NK-92 (cell line): ENCODE data around the gene S1PR2.

ENCODE experiments used
- DNase-seq: peaks from one replicate; lab custom pipeline; 2025; ENCODE audit not compliant: unreplicated experiment; lab: John Stamatoyannopoulos, UW

Gene S1PR2

GRCh38 chr19:10230861-10231611 lies at the start of gene S1PR2:
TSS of gene S1PR2 (minus strand) at chr19:10231331. CDS start at chr19:10224905, 6,426 bp downstream.
- no peak for DNase-seq

DNA sequence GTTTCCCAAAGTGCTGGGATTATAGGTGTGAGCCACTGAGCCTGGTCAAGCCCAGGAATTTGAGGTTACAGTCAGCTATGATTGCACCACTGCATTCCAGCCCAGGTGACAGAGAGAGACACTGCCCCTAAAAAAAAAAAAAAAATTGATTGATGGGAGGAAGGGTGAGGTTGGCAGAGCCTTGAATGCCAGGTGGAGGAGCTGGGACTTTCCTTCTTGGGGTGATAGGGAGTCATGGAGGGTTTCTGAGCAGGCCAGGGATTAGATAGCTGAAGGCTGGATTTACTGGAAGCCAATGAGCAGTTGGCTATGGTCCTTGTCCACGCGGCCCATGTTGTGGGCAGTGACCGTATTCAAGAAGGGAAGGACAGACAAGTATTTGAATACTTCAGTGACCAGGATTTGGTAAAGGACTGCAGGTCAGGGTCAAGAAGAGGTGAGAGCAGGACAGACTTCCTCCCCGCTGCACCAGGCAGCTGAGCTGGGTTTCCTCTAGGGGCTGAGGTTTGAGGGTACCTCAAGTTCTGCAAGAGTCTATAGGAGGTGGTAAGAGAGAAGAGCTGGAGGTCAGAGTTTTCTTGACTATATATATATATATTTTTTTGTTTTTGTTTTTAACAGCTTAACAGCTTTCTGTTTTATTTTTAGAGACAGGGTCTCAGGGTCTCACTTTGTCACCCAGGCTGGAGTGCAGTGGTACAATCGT lies 48.8 kb upstream of the S1PR2 start:
- DNase-seq = no peak

- no peak for DNase-seq
These were observed 47.8 kb upstream of the S1PR2 start for GRCh38 chr19:10278935-10279334.

DNA sequence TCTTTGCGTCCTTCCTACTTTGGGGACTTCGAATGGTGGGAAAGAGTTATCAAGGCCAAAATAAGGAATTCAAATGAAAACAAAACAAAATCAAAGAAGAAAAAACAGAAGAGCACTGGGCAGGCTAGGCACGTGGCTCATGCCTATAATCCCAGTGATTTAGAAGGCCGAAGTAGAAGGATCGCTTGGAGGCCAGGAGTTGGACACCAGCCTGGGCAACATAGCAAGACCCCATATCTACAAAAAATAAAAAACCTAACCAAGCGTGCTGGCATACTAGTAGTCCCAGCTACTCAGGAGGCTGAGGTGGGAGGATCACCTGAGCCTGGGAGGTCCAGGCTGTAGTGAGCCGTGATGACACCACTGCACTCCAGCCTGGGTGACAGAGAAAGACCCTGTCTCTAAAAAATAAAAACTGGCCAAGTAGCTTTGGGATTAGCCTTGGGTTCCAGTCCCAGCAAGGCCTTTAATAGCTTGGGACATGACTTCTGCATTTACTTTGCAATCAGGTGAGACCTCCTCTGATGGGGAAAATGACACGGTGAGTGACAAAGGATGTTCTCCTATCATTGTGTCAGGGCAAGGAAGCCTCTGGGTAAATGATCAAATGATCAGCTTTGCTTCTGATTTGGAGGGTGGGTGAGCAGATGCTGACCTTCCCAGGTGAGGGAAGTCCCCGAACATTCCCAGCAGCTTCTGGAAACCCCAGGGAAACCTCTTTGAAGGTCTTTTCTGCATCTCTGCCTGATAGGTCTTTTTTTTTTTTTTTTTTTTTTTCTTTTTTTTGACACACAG lies 46.9 kb upstream of the S1PR2 start:
- DNase-seq = no peak

DNA sequence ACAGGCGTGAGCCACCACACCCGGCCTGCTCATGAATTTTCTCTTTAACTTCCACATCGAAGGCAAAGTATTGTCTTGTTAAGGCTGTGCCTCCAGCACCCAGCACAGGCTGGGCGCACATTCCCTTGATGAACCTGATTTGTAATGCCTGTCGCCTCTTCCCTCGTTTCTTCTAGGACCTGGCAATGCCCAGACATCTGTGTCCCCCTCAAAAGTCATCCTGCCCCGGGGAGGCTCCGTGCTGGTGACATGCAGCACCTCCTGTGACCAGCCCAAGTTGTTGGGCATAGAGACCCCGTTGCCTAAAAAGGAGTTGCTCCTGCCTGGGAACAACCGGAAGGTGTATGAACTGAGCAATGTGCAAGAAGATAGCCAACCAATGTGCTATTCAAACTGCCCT lies 43.5 kb upstream of the S1PR2 start:
- DNase-seq = no peak

GRCh38 chr19:10271543-10272086 lies 40.5 kb upstream of the S1PR2 start:
- DNase-seq = no peak

DNA sequence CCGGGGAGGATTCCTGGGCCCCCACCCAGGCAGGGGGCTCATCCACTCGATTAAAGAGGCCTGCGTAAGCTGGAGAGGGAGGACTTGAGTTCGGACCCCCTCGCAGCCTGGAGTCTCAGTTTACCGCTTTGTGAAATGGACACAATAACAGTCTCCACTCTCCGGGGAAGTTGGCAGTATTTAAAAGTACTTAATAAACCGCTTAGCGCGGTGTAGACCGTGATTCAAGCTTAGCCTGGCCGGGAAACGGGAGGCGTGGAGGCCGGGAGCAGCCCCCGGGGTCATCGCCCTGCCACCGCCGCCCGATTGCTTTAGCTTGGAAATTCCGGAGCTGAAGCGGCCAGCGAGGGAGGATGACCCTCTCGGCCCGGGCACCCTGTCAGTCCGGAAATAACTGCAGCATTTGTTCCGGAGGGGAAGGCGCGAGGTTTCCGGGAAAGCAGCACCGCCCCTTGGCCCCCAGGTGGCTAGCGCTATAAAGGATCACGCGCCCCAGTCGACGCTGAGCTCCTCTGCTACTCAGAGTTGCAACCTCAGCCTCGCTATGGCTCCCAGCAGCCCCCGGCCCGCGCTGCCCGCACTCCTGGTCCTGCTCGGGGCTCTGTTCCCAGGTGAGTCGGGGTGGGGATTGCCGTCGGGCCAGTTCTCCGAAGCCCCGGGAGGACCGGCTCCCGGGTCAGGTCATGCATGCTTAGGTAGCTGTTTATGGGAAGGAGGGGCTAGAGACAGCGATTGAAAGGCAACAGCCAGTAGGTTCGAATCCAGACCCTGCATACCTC lies 39.7 kb upstream of the S1PR2 start, which contains the start of gene ICAM1:
TSS of gene ICAM1 (plus strand) at position 505 of the 779 bp plus-strand sequence. CDS start at position 545, 40 bp downstream.
- DNase-seq = no peak

GRCh38 chr19:10270180-10270615 lies 39.1 kb upstream of the S1PR2 start:
- DNase-seq = no peak

GRCh38 chr19:10269333-10270179 lies 38.4 kb upstream of the S1PR2 start:
- no peak for DNase-seq

- no peak for DNase-seq
These were observed 36.9 kb upstream of the S1PR2 start for GRCh38 chr19:10268071-10268470.

GRCh38 chr19:10266706-10267105 lies 35.6 kb upstream of the S1PR2 start:
- no peak for DNase-seq

GRCh38 chr19:10262771-10263170 lies 31.6 kb upstream of the S1PR2 start:
- DNase-seq = no peak

DNA sequence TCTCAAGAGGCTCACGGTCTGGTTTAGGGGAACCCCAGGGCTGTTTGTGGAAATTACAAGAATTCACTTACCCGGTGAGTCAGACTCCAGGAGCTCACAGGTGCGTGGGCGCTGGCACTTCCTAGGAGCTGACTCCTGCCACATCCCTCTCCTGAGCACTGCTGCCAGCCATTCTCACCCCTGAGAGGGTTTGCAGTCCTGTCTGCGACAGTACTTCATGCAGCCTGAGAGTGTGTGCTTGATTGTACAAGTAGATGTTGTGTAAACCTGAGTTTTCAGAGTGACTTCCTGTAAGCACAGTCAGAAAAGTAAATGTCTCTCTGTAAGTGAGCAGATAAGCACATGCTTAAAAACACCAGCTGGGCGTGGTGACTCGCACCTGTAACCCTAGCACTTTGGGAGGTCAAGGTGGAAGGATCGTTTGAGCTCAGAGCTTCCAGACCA lies 29.0 kb upstream of the S1PR2 start:
- no peak for DNase-seq

DNA sequence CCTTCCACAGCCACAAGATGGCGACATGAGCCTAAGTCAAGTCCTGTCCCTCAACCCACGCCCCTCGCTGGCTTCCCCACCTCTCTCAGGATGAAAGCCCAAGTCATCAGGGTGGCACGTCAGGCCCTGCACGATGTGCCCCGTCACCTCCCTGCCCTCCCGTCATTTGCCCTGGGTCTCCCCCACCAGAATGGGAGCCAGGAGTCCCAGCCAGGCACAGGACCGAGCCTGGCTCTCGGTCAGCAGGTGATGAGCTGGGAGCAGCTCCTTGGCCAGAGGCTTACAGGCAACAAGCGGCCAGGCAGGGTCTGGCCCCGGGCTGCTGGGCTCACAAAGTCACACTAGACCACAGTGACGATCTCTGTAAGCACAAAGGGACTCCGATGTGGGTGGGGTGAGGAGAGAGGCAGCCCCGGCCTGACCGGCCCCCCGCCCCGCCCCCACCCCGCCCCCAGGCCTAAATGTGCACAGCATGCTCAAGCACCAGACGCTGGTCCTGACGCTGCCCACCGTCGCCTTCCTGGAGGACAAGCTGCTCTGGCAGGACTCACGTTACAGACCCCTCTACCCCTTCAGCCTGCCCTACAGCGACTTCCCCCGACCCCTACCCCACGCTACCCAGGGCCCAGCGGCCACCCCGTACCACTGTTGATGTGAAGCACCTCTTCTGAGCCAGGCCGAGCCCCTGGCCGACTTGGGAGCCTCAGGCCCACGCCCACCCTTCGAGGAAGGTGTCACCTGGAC lies 28.2 kb upstream of the S1PR2 start:
- no peak for DNase-seq

DNA sequence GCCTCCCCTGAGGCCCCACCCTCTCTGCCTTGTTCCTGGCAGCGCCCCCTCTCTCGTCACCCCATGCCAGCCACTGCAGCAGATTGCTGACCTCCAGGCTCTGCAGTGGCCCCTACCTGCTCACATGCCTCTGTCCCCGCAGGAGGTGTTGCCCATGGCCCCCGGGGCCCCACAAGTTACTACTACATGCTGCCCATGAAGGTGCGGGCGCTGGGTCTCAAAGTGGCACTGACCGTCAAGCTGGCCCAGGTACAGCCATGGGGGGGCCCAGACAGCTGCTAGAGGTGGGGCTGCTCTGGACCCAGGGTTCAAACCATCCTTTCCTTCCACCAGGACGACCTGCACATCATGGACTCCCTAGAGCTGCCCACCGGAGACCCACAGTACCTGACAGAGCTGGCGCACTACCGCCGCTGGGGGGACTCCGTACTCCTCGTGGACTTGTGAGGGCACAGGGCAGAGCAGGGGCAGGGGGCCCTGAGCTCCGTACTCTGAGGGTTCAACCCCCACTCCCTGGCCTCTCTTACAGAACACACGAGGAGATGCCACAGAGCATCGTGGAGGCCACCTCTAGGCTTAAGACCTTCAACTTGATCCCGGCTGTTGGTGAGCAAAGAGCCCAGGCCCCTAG lies 27.1 kb upstream of the S1PR2 start:
- no peak for DNase-seq

DNA sequence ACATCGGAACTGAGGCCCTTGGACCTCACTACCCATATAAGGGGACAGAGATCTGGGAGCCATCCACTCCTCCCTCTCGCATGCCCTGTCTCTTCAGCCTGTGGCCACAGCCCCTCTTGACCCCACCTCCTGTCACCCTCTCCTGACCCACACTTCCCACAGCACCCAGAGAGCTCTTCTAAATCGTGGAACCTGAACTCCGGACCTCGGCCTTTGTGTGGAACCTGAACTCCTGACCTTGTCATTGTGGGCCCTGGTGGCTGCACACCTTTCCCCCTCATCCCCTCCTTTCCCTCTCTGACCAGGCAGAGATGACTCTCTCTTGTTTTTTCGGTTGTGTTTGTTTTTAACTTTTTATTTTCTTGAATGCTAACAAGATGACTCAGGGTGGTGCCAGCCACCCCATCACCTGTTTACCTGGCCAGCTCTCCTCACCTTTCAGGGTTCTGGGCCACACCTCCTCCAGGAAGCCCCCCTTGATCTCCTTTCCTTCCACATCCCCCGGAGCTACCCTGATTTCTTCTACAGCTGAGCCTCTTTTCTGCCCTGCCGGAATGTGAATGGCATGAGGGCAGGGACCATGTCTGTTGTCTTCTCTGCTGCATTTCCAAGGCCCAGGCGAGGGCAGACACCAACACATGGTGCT lies 26.0 kb upstream of the S1PR2 start:
- no peak for DNase-seq

- DNase-seq = no peak
These were observed 25.4 kb upstream of the S1PR2 start for GRCh38 chr19:10256551-10256950.

GRCh38 chr19:10255358-10255757 lies 24.2 kb upstream of the S1PR2 start:
- DNase-seq = no peak
